ENCODE data around the gene ODF4.

ODF4 gene

DNA sequence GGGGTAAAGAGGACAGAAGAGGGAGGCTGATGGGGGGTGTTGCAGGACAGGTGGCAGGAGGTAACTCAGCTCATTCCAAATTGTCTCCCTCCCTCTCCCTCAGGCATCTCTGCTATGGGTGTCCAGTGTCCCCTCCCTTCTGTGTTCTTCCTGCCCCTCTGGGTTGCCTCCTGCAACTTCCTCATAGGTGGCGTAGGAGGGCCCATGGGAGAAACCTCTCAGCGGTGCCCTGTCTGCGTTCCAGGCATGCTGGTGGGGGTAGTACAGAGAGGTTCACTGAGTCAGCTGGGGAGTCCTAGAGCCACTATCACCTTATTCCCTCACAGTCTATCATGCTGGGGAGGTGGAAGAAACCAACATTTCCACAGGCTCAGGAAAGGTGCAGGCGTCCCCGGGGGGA is 14.7 kb upstream of the ODF4 start:
- no peak overlapping the region for H3K27ac ChIP-seq
- TF ChIP-seq ZFX (IDR thresholded peaks at IDR 0.05; ENCODE audit: borderline replicate concordance), result no peak
- no peak for TF ChIP-seq CTCF (IDR thresholded peaks at IDR 0.05)

GRCh38 chr17:8326511-8327302 is 12.9 kb upstream of the ODF4 start:
- TF ChIP-seq ZFX (IDR thresholded peaks at IDR 0.05; ENCODE audit: borderline replicate concordance), result no peak
- TF ChIP-seq CTCF (IDR thresholded peaks at IDR 0.05), result no peak
- H3K27ac ChIP-seq, result no peak overlapping the region

GRCh38 chr17:8327303-8327649 is 12.4 kb upstream of the ODF4 start:
- no peak overlapping the region for H3K27ac ChIP-seq
- TF ChIP-seq ZFX (IDR thresholded peaks at IDR 0.05; ENCODE audit: borderline replicate concordance), result no peak
- TF ChIP-seq CTCF (IDR thresholded peaks at IDR 0.05), result no peak

GRCh38 chr17:8332128-8332527 is 7.5 kb upstream of the ODF4 start:
- TF ChIP-seq CTCF (IDR thresholded peaks at IDR 0.05) (no peak), ZFX (IDR thresholded peaks at IDR 0.05; ENCODE audit: borderline replicate concordance) (no peak)
- H3K27ac ChIP-seq, result no peak overlapping the region

- TF ChIP-seq CTCF (IDR thresholded peaks at IDR 0.05) (no peak), ZFX (IDR thresholded peaks at IDR 0.05; ENCODE audit: borderline replicate concordance) (no peak)
- no peak overlapping the region for H3K27ac ChIP-seq
These were observed 7.0 kb upstream of the ODF4 start for GRCh38 chr17:8332688-8333087.

DNA sequence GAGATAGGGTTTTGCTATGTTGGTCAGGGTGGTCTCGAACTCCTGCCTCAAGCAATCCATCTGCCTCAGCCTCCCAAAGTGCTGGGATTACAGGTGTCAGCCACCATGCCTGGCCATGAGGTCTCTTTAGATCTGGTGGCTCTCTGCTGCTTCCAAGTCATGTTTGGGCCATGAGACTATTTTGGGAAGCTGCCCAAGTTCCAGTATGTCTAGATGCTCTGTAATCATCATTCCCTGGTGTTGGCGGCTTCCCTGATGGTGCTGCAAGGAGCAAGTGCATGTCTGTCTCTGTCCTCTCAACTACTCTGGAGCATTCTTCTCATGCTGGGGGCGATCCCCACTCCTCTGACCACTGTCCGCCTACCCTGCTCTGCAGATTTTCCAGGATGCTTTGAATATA is 6.4 kb upstream of the ODF4 start:
- TF ChIP-seq ZFX (IDR thresholded peaks at IDR 0.05; ENCODE audit: borderline replicate concordance) (no peak), CTCF (IDR thresholded peaks at IDR 0.05) (no peak)

GRCh38 chr17:8337802-8338752 is 1.6 kb upstream of the ODF4 start:
- no peak for TF ChIP-seq ZFX (IDR thresholded peaks at IDR 0.05; ENCODE audit: borderline replicate concordance)
- TF ChIP-seq CTCF (IDR thresholded peaks at IDR 0.05), result no peak
- no peak overlapping the region for H3K27ac ChIP-seq

More for the DNA sequence above, 6.4 kb upstream of the ODF4 start:
- H3K27ac ChIP-seq, result no peak overlapping the region

Data from 22Rv1 (cell line).